ENCODE data around the gene HOXA13.
A peak's percentile ranks its signal among the peaks of the same experiment; 100 is the strongest.

Gene HOXA13

DNA sequence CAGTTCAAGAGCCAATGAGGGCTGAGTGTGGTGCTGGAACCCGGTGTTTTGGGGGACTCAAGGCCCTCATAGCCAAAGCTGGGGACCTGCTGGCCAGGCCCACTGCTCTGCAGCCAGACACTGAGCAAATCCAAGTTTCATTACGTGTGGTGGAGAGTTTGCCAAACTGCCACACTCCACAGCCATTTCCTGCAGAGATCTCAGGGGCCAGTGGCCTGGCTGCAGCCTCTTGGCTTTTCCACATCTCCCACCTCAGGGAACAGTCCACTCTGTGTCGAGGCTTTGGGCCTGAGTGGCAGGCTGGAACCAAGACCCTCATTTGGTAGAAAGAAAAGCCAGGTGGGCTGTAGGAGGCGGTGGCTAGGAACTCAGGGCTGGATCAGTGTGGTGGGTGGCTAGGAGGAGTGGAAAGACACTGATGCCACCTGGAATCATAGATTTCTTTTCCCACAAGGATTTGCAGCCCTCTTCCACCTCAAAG, 18.1 kb downstream of the HOXA13 start:
- DNase-seq (ENCODE audit: low read depth in 2 of 2) = no peak

DNA sequence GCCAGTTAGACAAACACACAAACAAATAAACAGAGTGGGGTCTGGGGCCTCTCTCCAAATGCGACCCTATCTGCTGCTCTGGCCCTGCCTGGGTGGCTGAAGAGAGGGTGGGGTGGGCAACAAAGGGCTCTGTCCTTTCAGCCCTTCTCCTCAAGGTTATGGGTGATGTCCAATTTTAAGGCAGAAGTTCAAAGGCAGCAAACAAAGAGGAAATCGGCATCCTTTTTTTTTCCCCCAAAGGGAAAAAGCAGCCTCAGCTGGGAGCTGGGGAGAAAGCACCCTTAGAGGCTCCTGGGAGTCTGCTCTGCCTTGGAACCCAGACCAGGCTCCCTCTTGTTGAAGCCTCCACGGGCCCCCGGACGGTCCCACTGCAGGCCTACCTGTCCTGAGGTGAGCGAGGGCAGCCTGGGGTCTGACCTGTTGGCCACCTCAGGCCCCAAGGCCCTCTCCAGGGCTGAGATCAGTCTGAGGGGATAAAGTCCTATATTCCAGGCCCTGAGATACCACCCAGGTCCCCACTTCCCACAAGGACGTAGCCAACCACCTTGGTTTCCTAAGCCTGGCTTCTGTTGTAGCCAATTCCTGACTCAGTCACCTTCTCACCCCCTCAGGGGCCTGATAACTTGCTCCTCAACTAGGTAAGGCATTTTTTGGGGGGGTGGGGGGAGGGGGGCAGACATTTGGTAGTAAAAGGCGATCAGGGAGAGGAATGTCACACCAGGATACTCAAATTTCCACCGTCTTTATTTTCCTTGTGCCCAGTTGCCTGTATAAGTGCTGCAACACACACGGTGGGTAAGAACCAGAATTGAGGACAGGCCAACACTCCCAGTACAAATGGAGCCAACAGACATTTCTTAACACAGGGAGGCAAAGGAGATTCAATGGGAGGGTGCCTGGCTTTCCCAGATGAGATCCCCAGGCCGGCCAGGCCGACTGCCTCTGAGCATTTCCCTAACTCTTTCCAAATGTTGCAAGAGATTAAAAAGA, 19.2 kb downstream of the HOXA13 start:
- no peak for DNase-seq (ENCODE audit: low read depth in 2 of 2)

DNA sequence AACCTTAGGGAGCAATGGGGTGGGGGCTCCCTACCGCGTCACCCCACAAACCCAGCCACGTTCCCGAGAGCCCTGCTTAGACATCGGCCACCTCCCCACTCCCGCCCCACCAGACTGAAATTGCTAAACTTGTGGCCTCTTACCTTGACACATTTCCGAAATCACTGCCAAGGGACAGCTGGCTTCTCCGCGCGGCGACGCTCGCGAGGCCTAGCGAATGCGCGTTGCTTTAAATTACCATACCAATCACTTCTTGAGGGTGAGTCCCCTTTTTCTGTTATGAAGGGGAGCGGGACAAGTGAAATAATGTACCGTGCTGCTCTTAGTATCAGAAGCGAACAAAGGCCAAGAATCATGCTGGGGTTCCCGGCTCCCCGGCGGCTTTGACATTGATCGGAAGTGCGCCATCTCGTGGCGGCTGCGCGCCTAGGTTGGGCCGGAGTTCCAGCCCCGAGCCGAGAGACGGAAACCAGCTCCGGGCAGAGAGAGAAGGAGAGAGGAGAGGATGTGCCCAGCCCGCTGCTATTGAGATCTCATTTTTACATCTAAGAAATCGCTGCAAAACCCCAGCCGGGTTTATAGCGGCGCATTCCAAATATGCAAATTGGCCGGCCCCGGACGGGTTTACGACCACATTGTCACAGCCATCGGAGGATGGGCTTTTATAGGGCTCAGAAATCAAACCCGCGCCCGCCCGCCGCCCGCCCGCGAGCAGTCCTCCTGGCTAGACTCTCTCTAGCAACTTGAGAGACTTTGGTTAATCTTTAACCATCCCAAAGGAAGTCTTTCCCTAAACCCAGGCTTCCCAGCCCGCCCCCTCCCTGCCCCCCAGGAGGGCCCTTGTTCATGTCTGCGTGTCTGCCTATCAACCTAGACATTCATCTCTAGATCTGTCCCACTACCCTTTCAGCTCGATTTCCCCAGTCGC, 20.1 kb downstream of the HOXA13 start:
- DNase-seq (ENCODE audit: low read depth in 2 of 2) = peak in 1 of 2 donors; percentile 47

- no peak for DNase-seq (ENCODE audit: low read depth in 2 of 2)
Measured at GRCh38 chr7:27179030-27179429, 20.9 kb downstream of the HOXA13 start.

GRCh38 chr7:27178366-27178765, 21.5 kb downstream of the HOXA13 start:
- no peak for DNase-seq (ENCODE audit: low read depth in 2 of 2)

DNA sequence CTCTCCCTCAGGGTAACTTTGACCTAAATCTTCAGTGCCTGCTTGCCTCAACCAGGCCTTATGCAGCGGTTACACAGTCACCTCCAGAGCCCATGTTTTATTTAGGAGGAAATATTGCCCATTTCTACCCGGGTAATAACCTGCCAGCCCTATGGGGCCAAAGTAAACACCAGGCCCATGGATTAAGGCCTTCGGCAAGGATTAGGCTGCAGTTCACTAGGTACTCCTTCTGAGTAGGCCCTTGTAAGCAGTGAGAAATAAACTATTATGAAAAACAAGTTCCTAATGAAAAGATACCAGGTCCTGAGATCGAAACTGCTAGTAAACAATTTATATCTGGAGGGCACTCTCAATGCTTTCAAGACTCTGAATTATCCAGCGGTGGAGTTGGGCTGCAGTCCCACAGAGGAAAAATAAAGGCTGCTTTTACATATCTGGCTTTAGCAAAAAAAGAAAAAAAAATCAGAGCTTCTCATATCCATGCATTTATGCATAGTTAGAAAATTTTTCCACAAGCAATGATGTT, 22.0 kb downstream of the HOXA13 start:
- DNase-seq (ENCODE audit: low read depth in 2 of 2) = no peak

- DNase-seq (ENCODE audit: low read depth in 2 of 2) = no peak
Measured at GRCh38 chr7:27176962-27177794, 22.7 kb downstream of the HOXA13 start.

DNA sequence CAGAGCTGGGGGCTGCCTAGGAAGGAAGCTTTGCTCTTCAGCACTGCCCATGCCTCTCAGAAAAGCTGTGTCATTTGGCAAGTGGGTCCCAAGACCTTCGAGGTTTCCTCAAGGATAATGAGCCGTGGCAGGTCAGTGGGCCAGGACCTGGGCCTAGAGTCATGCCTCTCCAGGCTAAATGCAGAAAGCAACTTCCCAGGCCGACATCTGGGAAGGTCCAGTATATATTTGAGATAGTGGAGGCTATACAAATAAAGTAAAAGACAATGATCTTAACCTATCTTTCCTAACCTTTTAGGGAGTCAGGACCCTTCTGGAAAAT, 23.4 kb downstream of the HOXA13 start:
- DNase-seq (ENCODE audit: low read depth in 2 of 2) = no peak

DNA sequence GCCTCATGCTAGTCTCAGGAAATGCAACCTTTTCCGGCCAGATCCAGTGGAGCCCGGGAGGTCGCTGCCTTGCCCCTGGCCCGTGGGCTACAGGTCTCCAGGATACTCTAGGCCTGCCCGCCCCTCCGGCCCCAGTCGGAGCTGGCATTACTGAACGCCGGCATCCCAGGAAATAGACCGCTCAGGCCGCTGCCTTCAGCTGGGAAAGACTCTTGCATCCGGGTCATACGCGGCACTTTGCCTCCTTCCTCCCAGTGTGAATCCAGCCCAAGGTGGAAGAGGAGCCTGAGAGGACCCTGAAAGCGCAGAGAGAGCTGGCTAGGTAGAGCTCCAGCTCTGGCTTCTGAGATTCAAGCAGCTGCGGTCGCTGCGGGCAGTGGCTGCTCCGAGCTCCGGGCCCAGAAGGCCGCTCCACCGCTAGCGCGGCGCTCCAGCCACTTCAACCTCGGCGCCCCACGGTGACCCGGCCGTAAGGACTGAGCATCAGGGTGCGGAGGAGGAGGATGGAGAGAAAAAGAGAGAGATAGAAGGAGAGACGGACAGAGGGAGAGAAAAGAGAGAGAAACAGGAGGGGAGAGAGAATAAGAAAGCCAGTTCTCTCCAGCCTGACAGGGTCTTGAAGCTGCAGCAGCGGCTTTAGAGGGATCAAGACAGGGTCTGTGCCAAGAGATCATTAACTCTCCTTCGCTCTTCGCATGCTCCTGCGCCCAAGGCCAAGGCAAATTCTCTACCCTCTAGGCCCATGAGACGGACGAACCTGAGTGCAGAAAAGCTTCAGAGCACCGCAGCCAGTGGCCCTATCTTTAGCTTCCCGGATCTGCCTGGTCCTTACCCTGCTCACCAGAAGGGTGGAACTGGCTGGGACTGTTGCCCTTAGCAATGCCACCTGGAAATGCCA, 24.0 kb downstream of the HOXA13 start:
- no peak for DNase-seq (ENCODE audit: low read depth in 2 of 2)

GRCh38 chr7:27174874-27175625, 24.8 kb downstream of the HOXA13 start:
- no peak for DNase-seq (ENCODE audit: low read depth in 2 of 2)

DNA sequence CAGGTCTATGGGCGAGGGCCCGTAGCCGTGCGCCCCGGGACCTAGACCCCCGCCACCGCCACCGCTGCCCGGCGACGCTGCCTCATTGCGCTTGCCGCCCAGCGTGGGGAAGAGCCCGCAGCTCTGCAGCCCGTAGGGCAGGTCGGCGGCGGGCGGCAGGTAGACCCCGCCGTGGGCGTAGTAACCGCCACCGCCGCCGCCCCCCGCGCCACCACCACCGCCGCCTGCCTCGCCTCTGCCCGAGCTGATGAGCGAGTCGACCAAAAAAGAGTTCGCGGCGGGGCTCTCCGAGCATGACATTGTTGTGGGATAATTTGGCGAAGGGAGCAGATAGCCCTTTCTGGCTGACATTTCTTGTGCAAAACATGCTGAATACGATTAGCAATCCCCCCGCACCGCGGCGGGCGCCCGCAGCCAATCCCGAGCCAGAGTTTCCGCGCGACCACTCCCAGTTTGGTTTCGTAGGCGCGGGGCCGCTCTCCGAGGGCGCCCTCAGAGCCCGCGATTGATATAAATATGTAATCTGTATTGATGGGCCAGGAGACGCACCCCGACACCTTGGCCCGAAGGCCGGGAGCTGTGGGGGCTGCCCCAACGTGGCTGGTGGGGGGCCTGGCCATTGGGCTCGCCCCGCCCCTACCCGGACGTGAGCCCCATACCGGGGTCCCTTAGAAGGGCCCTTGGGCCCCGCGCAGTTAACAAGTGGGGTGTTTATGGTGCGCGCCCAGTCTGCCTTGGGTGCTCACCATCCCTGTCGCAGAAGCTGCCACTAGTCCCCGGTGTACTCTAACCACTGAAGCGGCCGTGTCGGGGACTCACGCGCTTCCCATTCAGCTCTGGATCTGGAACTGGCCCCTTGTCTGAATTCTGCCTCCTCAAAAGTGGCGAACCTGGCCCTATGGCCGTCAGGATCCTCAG, 25.7 kb downstream of the HOXA13 start, which contains the start of gene HOXA10:
Gene HOXA10, minus strand, starts transcription at position 365 of the 918 bp plus-strand sequence. Its CDS starts 14 bp downstream, at position 351.
- no peak for DNase-seq (ENCODE audit: low read depth in 2 of 2)

GRCh38 chr7:27173511-27173955, 26.4 kb downstream of the HOXA13 start:
- DNase-seq (ENCODE audit: low read depth in 2 of 2) = no peak

DNA sequence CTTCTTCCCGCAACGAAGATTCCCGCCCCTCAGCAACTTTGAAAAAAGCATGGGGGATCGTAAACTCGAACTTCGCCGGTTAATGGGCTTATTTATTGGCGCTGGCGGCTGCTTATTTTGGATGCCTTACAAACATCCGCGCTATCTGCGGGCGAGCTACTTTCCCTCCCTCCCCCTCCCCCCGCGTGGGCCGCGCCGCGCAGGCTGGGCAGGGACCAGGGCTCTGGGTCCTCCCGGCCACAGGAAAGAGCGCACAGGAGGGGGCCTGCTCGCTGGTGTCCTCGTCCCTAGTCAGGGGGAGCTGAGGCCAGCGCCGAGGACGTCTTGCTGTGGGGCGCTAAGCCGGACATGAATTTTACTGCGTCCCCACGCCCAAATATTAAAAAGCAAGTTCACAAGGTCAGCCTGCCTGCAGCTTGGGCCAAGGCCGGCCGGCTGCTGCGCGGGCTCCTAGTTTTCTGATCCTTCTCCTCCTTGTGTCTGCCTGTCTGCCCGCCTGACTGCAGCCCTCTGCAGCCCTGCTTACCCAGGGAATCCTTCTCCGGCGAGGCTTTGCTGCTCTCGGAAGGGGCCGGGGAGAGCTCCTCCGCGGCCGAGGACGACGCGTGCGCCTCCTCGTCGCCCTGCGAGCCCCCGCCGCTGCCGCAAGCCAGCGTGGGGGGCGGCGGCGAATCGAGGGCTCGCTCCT, 26.9 kb downstream of the HOXA13 start:
- no peak for DNase-seq (ENCODE audit: low read depth in 2 of 2)

- DNase-seq (ENCODE audit: low read depth in 2 of 2) = no peak
Measured at GRCh38 chr7:27172315-27172774, 27.5 kb downstream of the HOXA13 start.

- no peak for DNase-seq (ENCODE audit: low read depth in 2 of 2)
Measured at GRCh38 chr7:27171637-27172314, 28.1 kb downstream of the HOXA13 start.

DNA sequence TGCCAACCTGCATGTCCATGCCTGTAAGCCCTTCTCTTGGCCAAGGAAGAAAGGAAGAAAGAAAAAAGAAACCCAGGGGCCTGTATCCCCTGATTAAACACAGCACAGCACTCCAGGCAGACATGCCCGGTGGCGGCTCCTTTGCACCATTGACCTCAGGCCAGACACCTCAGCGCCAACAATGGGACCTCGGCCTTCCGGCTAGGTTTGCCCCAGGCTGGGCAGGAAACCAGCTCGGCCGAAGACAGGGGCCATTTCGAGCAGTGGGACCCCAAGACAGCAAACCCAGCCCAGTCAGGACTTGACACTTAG, 28.6 kb downstream of the HOXA13 start:
- DNase-seq (ENCODE audit: low read depth in 2 of 2) = no peak
